Epidermal melanocyte (primary cell): ENCODE results near the gene NAT14.
"Not testable (repeated sequence)": the region's sequence is repeated elsewhere in the genome, so short reads cannot be mapped to it uniquely, and the experiment has no call there.

Experiments used
- DNase-seq: peaks from one replicate; pipeline ENCODE4 v3.0.0; 2011; ENCODE audit warnings: low spot score; ENCODE audit not compliant: insufficient read length

Gene NAT14

GRCh38 chr19:55502197-55502952 is 17.4 kb downstream of the NAT14 start:
- no peak for DNase-seq

- DNase-seq, result no peak
Observed at GRCh38 chr19:55503157-55503501, 18.1 kb downstream of the NAT14 start.

GRCh38 chr19:55503502-55504251 is 18.7 kb downstream of the NAT14 start:
- DNase-seq, result peak; percentile 97

- DNase-seq, result no peak
Observed at GRCh38 chr19:55504252-55504603, 19.2 kb downstream of the NAT14 start.

- DNase-seq, result no peak
Observed at GRCh38 chr19:55504981-55505380, 20.0 kb downstream of the NAT14 start.

GRCh38 chr19:55508120-55508519 is 23.1 kb downstream of the NAT14 start:
- DNase-seq, result no peak

- DNase-seq, result peak; percentile 100
Observed at GRCh38 chr19:55516878-55517620, 32.1 kb downstream of the NAT14 start.

- no peak for DNase-seq
Observed at GRCh38 chr19:55519451-55520311, 34.7 kb downstream of the NAT14 start.

- DNase-seq, result no peak
Observed at GRCh38 chr19:55520691-55521292, 35.8 kb downstream of the NAT14 start.

GRCh38 chr19:55525289-55526101 is 40.5 kb downstream of the NAT14 start:
- DNase-seq, result no peak

GRCh38 chr19:55526216-55527196 is 41.5 kb downstream of the NAT14 start:
- no peak for DNase-seq

GRCh38 chr19:55527197-55528029 is 42.4 kb downstream of the NAT14 start:
- no peak for DNase-seq

GRCh38 chr19:55528030-55528803 is 43.2 kb downstream of the NAT14 start:
- DNase-seq, result no peak

- no peak for DNase-seq
Observed at GRCh38 chr19:55529636-55530234, 44.7 kb downstream of the NAT14 start.

- DNase-seq, result no peak
Observed at GRCh38 chr19:55530996-55531395, 46.0 kb downstream of the NAT14 start.

- not testable (repeated sequence) for DNase-seq
Observed at GRCh38 chr19:55534280-55534679, 49.3 kb downstream of the NAT14 start.
